Measurements from ENCODE around the gene TRAPPC6A.

DNA sequence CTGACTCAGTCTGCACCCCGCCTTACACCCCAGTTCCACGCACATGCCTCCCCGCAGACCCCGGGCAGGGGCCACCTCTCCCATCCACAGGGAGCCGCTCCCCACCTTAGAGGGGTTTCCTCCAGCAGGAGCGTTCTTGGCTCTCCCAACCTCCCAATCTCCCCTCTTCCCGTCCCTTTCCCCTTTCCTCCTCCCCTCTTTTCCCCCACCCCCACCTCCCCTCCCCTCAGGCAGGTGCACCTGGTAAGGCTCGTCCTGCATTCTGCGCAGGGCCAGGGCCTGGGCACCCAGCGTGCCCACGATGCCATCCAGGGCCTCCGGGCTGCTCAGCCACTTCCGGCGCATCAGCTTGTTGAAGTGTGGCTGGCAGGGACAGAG is 39.9 kb upstream of the TRAPPC6A start:
- TF ChIP-seq EP300 (IDR thresholded peaks at IDR 0.05): no peak
- TF ChIP-seq, protein P1, sequence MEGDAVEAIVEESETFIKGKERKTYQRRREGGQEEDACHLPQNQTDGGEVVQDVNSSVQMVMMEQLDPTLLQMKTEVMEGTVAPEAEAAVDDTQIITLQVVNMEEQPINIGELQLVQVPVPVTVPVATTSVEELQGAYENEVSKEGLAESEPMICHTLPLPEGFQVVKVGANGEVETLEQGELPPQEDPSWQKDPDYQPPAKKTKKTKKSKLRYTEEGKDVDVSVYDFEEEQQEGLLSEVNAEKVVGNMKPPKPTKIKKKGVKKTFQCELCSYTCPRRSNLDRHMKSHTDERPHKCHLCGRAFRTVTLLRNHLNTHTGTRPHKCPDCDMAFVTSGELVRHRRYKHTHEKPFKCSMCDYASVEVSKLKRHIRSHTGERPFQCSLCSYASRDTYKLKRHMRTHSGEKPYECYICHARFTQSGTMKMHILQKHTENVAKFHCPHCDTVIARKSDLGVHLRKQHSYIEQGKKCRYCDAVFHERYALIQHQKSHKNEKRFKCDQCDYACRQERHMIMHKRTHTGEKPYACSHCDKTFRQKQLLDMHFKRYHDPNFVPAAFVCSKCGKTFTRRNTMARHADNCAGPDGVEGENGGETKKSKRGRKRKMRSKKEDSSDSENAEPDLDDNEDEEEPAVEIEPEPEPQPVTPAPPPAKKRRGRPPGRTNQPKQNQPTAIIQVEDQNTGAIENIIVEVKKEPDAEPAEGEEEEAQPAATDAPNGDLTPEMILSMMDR (IDR thresholded peaks at IDR 0.05): no peak
- no peak for TF ChIP-seq POLR2A (IDR thresholded peaks at IDR 0.05)
- TF ChIP-seq POLR2AphosphoS5 (IDR thresholded peaks at IDR 0.05): no peak

Measured in sigmoid colon (tissue), 4 donors.